GM21423 (cell line): ENCODE results near the gene LENG9.

Experiments
- ATAC-seq: cut with Tn5 transposase; IDR thresholded peaks from one replicate; pipeline ENCODE4 v1.9.1; 2021; ENCODE audit warnings: mild to moderate bottlenecking, moderate library complexity; ENCODE audit not compliant: unreplicated experiment

LENG9 gene

DNA sequence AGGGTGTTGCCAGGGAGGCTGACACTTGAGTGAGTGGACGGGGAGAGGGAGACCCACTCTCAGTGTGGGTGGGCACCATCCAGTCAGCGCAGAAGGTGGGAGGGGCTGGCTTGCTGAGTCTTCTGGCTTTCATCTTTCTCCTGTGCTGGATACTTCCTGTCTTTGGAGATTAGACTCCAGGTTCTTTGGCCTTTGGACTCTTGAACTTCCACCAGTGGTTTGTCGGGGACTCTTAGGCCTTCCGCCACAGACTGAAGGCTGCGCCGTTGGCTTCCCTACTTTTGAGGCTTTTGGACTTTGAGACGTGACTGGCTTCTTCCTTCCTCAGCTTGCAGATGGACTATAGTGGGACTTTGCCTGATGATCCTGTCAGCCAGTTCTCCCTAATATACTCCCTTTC, 18.8 kb downstream of the LENG9 start:
- no peak for ATAC-seq

DNA sequence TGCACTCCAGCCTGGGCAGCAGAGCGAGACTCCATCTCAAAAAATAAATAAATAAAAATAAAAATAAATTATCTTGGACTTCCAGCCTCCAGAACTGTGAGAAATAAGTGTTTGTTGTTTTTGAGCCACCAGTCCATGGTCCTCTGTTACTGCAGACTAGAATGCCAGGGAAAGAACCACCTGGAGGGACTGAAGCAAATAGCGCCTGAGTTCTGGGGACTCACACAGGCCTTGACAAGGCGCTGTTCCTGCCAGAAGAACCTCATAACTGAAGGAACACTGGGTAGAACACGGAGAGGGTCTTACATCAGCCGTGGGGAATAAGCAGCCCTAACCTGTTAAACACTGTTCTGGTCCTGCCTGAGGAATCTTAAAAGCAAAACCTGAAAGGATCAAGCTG, 22.9 kb downstream of the LENG9 start:
- ATAC-seq: no peak

DNA sequence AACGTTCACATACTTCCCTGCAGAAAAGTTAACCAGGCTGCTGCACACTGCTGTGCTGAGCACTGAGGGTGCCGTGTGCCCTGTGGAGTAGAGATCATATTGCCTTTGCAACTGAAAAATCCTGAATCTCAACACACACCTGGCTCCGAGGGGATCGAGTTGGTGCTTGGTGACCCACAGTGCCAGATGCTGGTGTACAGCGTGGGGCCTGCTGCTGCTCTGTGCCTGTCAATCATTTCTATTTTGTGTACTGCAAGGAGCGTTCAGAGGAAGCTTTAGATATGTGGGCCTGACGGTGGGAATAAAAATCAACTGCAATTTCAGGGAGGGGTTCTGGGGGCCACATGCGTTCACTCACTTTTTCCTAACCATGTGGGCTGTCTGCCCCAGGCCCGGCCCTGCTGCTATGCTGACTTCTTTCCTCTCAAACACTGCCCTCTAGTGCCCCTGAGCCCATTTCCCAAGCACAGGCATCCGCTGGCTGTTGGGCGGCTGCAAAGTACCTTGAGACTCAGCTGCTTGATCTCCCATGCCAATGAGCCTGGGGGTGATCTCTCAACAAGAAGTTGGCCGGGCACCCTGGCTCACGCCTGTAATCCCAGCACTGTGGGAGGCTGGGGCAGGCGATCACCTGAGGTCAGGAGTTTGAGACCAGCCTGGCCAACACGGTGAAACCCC, 24.3 kb downstream of the LENG9 start:
- no peak for ATAC-seq

DNA sequence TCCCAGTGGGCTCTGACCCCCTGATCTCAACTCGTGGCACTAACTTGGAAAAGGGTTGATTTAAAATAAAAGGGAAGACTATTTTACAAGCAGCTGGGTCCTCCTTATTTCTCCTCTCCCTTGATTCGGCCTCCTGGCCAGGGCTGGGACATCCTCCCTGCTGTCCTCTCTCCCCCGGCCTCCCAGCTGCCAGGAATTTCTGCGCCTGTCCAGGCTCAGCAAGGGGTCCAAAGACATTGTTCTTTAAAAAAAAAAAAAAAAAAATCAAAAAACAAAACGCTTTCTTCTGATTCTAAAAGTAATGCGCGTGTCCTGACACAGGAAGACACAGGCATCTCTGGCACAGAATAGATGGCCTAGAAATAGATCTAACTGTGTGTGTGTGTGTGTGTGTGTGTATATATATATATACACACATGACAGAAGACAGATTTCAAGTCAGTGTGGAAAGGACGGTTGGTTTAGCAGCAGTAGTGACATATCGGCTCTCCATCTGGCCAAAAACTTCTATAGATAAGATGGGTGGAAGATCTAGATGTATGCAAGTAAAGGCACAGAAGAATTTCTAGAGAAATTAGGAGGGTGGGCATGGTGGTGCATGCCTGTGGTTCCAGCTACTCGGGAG, 26.8 kb downstream of the LENG9 start:
- ATAC-seq: no peak

DNA sequence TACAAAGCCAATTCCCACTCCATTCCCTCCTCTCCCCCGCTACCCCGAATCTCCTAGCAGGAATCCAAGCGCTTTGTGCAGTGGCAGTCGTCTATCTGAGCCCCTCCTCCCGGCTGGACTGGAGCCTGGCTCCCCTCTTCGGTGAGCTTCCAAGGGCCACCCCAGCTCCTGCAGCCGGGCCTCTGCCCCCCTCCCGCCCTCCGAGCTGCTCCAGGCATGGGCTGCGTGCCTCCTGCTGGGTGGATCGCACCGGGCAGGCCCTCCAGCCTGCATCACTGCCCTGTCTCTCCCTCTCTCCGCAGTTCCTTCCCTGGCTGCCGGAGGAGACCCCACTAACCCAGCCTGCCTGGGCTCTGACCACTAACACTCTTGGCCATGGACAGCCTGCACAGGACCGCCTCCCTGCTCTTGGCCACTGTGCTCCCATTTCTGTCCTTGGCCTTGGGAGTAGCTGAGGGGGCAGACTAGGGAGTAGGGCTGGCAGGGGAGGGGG, 27.5 kb downstream of the LENG9 start:
- no peak for ATAC-seq

DNA sequence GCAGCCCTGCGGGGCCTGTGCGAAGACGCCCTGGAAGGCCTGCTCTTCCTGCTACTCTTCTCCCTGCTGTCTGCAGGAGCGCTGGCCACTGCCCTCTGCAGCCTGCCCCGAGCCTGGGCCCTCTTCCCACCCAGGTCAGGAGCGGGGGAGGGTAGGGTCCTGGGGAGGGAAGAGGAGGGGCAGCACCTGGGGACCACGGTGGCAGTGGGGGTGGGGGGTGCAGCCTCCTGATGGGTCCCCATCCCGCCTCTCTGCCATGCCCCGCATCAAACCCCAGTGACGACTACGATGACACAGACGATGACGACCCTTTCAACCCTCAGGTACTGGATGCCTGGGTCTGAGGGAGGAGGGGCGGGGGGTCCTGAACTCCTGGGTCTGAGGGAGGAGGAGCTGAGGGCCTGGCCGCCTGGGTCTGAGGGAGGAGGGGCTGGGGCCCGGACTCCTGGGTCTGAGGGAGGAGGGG, 28.0 kb downstream of the LENG9 start:
- ATAC-seq: no peak

DNA sequence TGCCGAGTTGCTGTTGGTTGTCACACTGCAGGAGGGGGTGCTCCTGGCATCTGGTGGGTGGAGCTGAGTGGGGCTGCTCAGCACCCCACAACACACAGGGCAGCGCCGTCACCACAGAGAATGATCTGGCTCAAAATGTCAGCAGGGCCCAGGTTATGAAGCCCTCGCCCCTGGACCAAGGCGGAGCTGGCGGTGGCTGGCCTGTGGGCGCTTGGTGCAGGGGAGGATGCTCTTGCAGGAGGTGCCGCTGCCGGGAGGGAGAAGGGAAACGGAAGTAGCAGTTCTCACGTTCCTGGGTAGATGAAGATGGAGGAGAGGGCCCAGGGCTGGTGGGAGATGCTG, 28.7 kb downstream of the LENG9 start:
- no peak for ATAC-seq

DNA sequence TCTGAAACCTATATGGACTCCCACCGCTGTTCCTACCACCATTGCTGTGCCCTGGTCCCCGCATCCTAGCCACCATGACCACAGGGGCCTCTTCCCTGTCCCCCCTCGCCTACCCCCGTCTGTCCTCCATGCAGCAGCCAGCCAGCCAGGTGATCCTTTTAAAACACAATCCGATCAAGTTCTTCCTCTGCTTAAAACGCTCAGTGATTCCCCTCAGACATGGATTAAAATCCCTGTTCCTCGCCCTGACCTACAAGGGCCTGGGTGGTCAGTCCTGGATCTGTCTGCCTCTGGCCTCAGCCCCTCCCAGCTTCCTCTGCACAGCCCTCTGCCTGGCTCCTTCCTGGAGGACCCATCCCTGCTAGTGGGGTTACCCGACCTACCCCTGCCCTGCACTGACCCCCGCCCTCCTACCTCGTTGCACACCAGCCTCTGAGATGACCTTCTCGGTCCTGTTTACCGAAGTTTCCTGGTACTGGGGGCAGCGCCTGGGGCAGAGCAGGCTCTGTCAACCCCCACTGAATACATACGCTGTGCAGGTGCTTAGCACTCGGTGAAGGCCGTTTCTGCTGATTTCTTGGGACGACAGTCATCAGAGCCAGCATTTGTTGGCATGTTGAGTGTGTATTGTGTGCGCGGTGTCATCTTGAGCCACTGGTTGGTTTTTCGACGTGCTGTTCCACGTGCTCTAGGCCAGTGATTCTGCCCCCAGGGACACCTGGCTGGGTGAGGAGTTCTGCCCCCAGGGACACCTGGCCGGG, 29.3 kb downstream of the LENG9 start:
- no peak for ATAC-seq

DNA sequence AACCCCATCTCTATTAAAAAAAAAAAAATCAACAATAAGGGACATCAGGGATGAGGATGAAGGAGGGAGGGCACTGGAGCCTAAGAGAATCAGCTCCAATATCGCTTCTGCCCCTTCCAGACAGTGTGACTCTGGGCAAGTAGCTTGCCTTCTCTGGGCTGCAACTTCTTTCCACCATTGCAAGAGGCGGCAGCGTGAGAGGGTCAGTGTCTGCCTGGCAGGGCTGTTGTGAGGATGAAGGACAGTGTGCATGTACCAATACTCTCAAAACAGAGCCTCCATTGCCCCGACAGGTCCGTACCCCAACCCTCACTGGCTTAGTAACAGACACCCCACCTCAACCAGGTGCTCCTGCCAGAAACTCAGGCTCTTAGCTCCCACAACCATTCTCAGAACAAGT, 29.9 kb downstream of the LENG9 start:
- no peak for ATAC-seq

DNA sequence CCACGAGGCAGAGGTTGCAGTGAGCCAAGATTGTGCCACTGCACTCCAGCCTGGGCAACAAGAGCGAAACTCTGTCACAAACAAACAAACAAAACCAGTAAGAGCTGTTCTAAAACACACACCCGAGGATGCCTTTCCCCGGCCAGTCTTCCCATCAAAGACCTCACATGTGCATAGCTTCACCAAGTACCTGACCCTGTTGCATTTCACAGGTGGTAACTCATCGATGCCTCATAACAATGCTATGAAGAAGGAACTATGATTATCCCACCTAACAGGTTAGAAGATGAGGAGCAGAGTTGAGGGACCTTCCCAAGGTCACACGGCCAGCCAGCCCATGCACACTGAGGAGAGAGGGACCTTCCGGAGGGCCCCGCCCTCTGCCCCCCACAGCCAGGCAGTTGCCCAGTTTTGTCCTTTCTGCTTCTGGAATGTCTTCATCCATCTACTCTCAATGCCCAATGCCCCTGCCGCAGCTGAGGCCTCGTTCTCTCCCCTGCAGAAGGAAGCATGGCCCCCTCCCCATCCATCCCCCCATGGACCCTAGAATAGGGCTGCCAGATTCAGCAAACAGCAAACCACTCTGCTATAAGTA, 31.3 kb downstream of the LENG9 start:
- no peak for ATAC-seq

DNA sequence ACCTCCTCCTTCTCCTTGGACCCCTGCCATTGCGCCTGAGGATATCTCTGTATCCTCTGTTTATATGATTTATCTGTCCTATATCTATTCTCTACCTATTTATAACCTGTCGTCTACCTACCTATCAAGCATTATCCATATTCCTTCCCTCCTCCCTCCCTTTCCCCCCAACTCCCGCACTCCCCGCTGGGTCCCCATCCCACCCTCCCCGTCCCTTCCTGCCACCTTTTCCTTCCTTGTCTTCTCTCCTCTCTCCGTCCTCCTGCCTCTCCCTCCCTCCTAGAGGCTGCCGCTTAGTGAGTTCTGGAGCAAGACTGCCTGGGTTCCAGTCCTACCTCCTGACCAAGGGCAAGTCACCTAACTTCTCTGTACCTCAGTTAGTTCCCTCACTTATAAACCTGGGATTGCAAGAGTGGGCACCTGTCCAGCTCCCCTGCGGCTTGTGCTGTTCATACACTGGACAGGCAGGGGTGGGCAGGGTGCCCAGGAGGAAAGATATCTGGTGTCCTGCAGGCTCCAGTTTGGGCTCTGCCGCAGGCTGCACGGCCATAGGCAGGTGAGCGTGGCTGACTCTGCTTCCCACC, 32.2 kb downstream of the LENG9 start:
- no peak for ATAC-seq

DNA sequence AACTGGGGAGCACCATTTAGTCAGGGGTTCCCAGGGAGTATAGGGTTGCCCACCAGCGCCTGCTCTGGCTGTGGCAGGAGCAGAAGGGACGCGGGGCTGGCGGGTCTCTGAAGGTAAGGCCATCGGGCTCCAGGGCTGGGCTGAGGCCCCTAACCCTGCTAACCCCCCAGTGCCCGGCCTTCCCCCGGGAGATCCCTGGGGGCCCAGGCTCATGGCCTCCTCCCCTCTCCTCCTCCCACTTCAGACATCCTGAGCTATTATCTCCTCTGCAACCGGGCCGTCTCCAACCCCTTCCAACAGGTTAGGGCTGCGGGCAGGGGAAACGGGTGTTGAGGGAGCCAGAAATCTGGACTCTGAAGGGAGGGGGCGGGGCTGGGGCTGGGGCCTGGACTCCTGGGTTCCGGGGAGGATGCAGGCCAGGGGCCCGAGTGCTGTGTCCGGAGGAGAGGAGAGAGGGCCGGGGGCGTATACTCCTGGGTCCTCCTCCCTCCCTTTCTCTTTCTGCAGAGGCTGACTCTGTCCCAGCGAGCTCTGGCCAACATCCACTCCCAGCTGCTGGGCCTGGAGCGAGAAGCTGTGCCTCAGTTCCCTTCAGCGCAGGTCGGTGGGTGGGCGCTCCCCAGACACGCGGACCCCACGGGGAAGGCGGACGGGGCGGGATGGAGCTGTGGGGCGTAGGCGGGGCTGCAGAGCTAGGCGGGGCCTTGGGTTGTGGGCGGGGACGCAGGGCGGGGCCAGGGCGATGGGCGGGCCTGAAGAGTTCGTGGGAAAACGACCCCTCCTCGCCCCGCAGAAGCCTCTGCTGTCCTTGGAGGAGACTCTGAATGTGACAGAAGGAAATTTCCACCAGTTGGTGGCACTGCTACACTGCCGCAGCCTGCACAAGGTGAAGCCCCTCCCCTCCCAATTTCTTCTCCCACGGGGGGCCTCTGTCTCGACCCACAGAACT, 33.0 kb downstream of the LENG9 start:
- ATAC-seq: no peak

DNA sequence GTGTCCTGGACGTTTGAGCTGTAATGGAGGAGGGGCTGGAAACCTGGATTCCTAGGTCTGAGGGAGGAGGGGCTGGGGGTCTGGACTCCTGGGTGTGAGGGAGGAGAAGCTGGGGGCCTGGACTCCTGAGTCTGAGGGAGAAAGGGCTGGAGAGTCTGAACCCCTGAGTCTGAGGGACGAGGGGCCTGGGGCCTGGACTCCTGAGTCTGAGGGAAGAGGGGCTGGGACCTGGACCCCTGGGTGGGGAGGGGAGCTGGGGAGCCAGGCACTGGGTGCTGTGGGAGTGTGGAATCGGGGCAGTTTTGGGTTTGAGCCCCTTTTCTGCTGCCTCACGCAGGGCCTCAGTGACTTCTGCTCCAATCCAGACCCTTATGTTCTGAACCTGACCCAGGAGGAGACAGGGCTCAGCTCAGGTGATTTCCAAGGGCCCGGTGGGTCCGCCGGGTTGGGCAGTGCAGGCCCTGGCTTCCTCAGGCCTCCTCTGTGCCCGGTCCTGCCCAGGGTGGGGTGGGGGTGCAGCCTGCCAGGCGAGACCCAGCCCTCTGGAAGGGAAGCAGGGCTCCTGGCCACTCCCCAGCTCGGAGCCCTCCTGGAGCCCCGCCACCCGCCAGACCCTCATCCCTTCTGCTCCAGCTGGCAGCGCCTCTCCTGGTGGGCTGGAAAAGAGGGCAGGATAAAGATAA, 33.9 kb downstream of the LENG9 start:
- ATAC-seq: no peak

DNA sequence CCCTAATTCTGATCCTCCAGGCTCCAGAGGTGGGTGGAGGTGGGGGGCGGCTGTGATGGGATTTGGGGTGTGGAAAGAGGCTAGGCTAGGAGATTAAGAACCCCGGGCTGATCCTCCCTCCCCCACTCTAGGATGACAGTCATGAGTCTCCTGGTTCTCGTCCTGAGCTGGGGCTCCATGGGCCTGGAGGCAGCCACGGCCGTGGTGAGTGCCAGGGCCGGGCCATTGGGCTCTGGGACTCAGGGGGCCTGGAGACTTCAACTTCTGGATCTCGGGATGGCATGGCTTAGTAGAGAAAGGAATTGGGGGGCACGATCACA, 34.4 kb downstream of the LENG9 start:
- ATAC-seq: no peak

DNA sequence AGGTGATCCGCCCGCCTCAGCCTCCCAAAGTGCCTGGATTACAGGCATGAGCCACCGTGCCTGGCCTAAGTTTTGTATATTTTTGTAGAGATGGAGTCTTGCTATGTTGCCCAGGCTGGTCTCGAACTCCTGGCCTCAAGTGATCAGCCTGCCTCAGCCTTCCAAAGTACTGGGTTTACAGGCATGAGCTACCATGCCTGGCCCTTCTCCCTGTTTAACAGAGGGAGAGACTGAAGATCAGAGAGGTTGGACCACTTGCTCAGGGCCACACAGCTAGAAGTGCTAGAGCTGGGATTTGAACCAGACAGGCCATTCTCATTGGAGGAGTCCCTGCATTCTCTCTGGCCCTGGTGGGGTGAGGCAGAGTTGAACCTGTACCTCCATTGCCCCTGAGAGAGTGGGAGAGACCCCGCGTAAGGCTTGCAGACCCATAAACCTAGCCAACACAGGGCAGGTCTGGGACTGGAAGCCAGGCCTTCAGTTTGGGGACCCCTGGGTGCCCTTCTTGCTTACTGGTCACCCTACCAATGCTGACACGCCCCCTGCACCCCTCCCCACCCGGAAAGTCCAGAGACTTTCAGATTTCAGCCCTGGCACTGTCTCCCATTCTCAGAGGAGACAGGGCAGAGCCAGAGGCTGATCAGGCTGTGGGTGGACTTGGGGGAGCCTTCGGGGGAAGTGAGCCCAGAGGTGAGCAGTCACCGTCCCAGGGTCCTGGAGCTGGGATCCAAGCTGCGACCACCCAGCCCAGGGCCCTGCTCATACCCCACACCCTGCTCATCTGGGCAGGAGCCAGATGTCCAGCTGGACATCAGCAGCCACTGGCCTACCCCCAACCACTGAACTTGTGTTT, 35.0 kb downstream of the LENG9 start:
- no peak for ATAC-seq

DNA sequence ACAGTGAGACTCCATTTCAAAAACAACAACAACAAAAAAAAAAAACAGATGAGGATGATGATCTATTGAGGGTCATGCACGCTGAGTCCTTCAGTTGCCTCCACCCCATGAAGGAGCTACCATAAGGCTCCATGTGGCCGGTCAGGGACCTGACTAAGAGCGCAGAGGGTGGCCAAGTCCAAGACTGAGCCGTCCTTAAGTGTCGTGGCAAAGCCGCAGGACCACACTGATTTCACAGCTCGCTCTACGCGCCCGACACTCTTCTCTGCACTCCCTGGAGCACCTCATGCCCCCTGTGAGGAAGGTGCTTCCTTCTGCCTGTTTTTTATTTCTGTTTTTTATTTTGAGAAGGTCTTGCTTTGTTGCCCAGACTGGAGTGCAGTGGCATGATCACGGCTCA, 36.0 kb downstream of the LENG9 start:
- no peak for ATAC-seq

DNA sequence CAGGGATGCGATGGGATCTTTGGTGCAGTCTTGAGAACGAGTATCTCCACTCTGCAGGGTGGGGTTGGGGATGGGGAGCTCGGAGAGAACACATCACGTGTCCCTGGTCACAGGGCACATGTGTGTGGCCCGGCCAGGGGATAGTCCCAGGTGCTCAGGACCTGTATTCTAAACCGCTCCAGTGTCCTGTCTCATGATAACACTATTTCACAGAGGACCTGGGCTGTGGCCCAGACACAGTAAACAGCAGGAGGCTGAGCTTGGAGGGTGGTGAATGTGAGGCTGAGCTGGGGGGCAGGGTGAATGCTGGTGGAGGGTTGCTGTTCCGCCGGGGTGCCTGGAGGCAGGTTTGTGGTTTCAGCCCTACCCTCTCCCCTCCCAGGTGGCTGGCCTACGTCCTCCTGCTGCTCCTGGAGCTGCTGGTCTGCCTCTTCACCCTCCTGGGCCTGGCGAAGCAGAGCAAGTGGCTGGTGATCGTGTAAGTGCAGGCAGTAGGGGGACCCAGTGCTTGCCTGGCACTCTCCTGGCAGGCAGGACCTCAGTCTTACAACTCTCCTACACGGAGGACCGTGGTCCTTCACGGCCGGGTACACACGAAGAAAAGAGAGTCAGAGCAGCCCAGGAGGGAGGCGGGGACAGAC, 37.2 kb downstream of the LENG9 start:
- ATAC-seq: no peak

DNA sequence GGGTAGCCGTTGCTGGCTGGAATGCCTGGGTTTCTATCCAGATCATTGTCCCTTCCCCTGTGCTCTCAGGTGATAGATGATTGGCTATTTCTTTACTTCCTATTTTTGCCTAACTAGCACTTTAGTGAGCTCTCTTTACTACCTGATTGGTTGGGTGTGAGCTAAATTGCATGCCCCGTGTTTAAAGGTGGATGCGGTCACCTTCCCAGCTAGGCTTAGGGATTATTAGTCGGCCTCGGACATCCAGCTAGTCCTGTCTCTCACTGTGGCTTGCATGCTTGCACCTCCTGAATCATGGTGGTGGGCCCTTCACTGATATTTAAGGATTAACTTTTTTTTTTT, 38.2 kb downstream of the LENG9 start:
- no peak for ATAC-seq
